Measurements from ENCODE around the gene PHAF1.

GRCh38 chr16:67086822-67087221 lies 22.9 kb upstream of the PHAF1 start:
- TF ChIP-seq EZH2 (IDR thresholded peaks at IDR 0.05; ENCODE audit: borderline replicate concordance, low read depth, low read length) = no peak
- no peak for TF ChIP-seq CEBPB (tag; IDR thresholded peaks at IDR 0.05)
- no peak for TF ChIP-seq POLR2AphosphoS5 (IDR thresholded peaks at IDR 0.05; ENCODE audit: control insufficient read depth, insufficient read depth, low read depth, low read length)
- TF ChIP-seq ZNF584 (CRISPR knock-in tag; IDR thresholded peaks at IDR 0.05; ENCODE audit: low read depth) = no peak
- TF ChIP-seq ZBTB8A (IDR thresholded peaks at IDR 0.05; ENCODE audit: partially characterized antibody) = no peak
- TF ChIP-seq CTCF (IDR thresholded peaks at IDR 0.05 in 2 of 3, conservative IDR thresholded peaks at IDR 0.05 in 1 of 3; ENCODE audit: insufficient read depth in 2 of 3, low read depth in 1 of 3, low read length in 3 of 3) = no peak
- TF ChIP-seq ZNF274 (IDR thresholded peaks at IDR 0.05; ENCODE audit: borderline replicate concordance, low read depth, low read length) = no peak

Measured in K562 (cell line).